HUDEP-2 (cell line): ENCODE results near the gene MRPL53.
"Not testable (repeated sequence)": the region's sequence is repeated elsewhere in the genome, so short reads cannot be mapped to it uniquely, and the experiment has no call there.

Experiments
- DNase-seq, 76 experiments: peaks; one replicate each; lab custom pipeline; 2025; ENCODE audit not compliant: unreplicated experiment in 76 of 76; lab: John Stamatoyannopoulos, UW

MRPL53 gene

GRCh38 chr2:74482801-74483674, 10.6 kb upstream of the MRPL53 start, which contains the start of the genes CCDC142 and TTC31:
CCDC142 (minus strand) TSS chr2:74482998; CDS start chr2:74482837, 161 bp downstream.
TTC31 (plus strand) TSS chr2:74483081; CDS start chr2:74483096, 15 bp downstream.
- DNase-seq: peak; percentile 24 to 95 (median 88)

GRCh38 chr2:74481961-74482800, 9.7 kb upstream of the MRPL53 start:
- peak in 24 of 76 experiments; percentile 19 to 88 (median 48) for DNase-seq

- no peak for DNase-seq
Measured at GRCh38 chr2:74481431-74481830, 9.0 kb upstream of the MRPL53 start.

GRCh38 chr2:74474899-74475298, 2.4 kb upstream of the MRPL53 start:
- peak in 1 of 76 experiments; percentile 11 for DNase-seq

- DNase-seq: no peak
Measured at GRCh38 chr2:74474481-74474880, 2.0 kb upstream of the MRPL53 start.

- no peak for DNase-seq
Measured at GRCh38 chr2:74472945-74473258, 422 bp upstream of the MRPL53 start.

GRCh38 chr2:74471332-74472065, 981 bp downstream of the MRPL53 start:
- peak in 5 of 76 experiments; percentile 4 to 15 (median 6) for DNase-seq

- DNase-seq: not testable (repeated sequence)
Measured at GRCh38 chr2:74470742-74471141, 1.7 kb downstream of the MRPL53 start.

GRCh38 chr2:74464406-74464805, 8.1 kb downstream of the MRPL53 start:
- DNase-seq: no peak

- DNase-seq: no peak
Measured at GRCh38 chr2:74462786-74463105, 9.7 kb downstream of the MRPL53 start.

- DNase-seq: no peak
Measured at GRCh38 chr2:74462054-74462785, 10.3 kb downstream of the MRPL53 start.

GRCh38 chr2:74461187-74462053, 11.1 kb downstream of the MRPL53 start:
- DNase-seq: peak in 5 of 76 experiments; percentile 2 to 26 (median 23)

GRCh38 chr2:74460187-74460586, 12.3 kb downstream of the MRPL53 start:
- DNase-seq: not testable (repeated sequence)

- DNase-seq: not testable (repeated sequence)
Measured at GRCh38 chr2:74459503-74460118, 12.9 kb downstream of the MRPL53 start.

- DNase-seq: no peak
Measured at GRCh38 chr2:74458938-74459363, 13.5 kb downstream of the MRPL53 start.

- peak in 75 of 76 experiments; percentile 65 to 100 (median 99) for DNase-seq
Measured at GRCh38 chr2:74458132-74458937, 14.1 kb downstream of the MRPL53 start, which contains the start of gene WBP1. WBP1 (plus strand) TSS chr2:74458438; CDS start chr2:74458603, 165 bp downstream.

GRCh38 chr2:74457549-74458131, 14.8 kb downstream of the MRPL53 start:
- DNase-seq: peak in 33 of 76 experiments; percentile 9 to 85 (median 38)
